Breast epithelium (tissue), 4 donors: ENCODE data around the gene MAPRE3. TPM values are rescaled to one million over a fixed set of nuclear protein-coding genes. Genes with fewer than 3 reads are reported as not detected.

Experiments
- DNase-seq, 2 donors: peaks; one replicate each; pipeline ENCODE4 v3.0.0-alpha.2; 2019; ENCODE audit warnings: low spot score in 2 of 2
- H3K27ac ChIP-seq, 2 donors: fragments of 200-600 bp; sonication (generic) in 1 of 2; one replicate each; pipeline ENCODE4 v1.5.1; 2016 to 2019; ENCODE audit warnings: mild to moderate bottlenecking in 1 of 2
- H3K27me3 ChIP-seq, 2 donors: fragments of 200-600 bp; sonication (generic) in 1 of 2; one replicate each; pipeline versions ENCODE4 v1.5.1 to v1.6.0; 2017 to 2019; ENCODE audit warnings: control low read depth in 1 of 2, mild to moderate bottlenecking in 1 of 2
- H3K36me3 ChIP-seq: fragments of 200-600 bp; one replicate; pipeline ENCODE4 v1.5.1; 2019
- H3K4me1 ChIP-seq, 2 donors: fragments of 200-600 bp; sonication (generic); one replicate each; pipeline ENCODE4 v1.5.1; 2016 to 2019; ENCODE audit warnings: control low read depth in 1 of 2
- H3K4me3 ChIP-seq, 3 donors: fragments of 200-600 bp; sonication (generic); 1 replicate in 2 of 3; 2 replicates in 1 of 3; pipeline ENCODE4 v1.5.1; 2016 to 2019; ENCODE audit warnings: mild to moderate bottlenecking in 3 of 3, moderate library complexity in 2 of 3
- H3K9me3 ChIP-seq, 2 donors: fragments of 200-600 bp; sonication (generic) in 1 of 2; one replicate each; pipeline ENCODE4 v1.5.1; 2016 to 2019; ENCODE audit warnings: control low read depth in 1 of 2
- POLR2A ChIP-seq: fragments of 450-650 bp; IDR thresholded peaks from one replicate; pipeline ENCODE4 v1.6.1; 2016; ENCODE audit warnings: antibody characterized with exemption, mild to moderate bottlenecking, moderate library complexity
- POLR2AphosphoS5 ChIP-seq, 3 donors: sonication (generic); formaldehyde crosslinking; IDR thresholded peaks; one replicate each; pipeline ENCODE4 v1.6.1; 2017; ENCODE audit warnings: antibody characterized with exemption in 3 of 3
- intact Hi-C: fragments of 100-400 bp; cut with DNase I; formaldehyde crosslinking; loops from one replicate; pipeline ENCODE4 v1.15.1; 2023; ENCODE audit warnings: low total_unique reads
- total RNA-seq, 3 donors: library from RNA; depleted of rRNA; stranded (reverse); fragments of >200 nt; gene quantifications; one replicate each; pipeline ENCODE4 v1.1.0, GENCODE V29; 2016
- TF ChIP-seq, protein P1 (sequence below), 3 donors: fragments of 450-650 bp; IDR thresholded peaks; one replicate each; pipeline ENCODE4 v1.5.1; 2016 to 2017; ENCODE audit warnings: antibody characterized with exemption in 3 of 3, mild to moderate bottlenecking in 3 of 3, moderate library complexity in 3 of 3

The MAPRE3 gene
- total RNA-seq, 3 donors from 2014 or later = 10.6 to 21.3 (median 19.9) TPM

DNA sequence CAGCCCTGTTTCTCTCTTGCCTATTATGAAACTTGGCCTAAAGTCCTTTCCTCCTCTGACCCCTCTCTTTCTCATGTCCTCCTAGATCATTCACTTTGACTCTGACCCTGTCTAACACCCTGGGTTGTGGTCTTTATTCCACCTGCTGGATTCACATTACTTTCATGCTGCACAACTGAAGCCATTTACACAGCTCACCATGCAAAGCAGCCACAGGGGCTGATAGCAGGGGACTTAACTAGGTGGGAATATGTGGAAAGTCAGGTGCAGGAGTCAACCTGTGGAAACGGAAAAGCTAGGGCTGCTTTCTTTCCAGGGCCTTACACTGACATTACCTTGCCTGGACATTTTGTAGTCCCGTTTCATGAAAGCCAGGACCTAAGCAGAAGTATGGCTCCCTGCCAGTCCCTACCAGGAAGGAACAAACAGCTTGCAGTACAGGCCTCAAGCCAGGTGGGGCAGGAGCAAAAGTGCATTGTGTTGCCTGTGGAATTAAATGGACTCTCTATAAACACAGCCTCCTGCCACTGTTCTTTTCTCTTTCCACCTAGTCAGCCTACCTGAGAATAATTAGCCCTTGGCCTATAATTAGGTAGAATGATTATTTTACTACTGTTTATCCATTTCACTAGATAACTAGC is 11.8 kb downstream of the MAPRE3 start:
- Histone ChIP-seq H3K4me3 (no peak overlapping the region), H3K9me3 (no peaks in the 10 kb centered on the region), H3K36me3 (no peaks in the 10 kb centered on the region), H3K27ac (peak overlapping the region; percentile 68 to 79), H3K27me3 (no peaks in the 10 kb centered on the region), H3K4me1 (peaks cover 0 to 21% of the 10 kb centered on the region in 2 donors)
- TF ChIP-seq POLR2AphosphoS5 (IDR thresholded peaks at IDR 0.05) (no peak), POLR2A (no peak)
- TF ChIP-seq, protein P1, sequence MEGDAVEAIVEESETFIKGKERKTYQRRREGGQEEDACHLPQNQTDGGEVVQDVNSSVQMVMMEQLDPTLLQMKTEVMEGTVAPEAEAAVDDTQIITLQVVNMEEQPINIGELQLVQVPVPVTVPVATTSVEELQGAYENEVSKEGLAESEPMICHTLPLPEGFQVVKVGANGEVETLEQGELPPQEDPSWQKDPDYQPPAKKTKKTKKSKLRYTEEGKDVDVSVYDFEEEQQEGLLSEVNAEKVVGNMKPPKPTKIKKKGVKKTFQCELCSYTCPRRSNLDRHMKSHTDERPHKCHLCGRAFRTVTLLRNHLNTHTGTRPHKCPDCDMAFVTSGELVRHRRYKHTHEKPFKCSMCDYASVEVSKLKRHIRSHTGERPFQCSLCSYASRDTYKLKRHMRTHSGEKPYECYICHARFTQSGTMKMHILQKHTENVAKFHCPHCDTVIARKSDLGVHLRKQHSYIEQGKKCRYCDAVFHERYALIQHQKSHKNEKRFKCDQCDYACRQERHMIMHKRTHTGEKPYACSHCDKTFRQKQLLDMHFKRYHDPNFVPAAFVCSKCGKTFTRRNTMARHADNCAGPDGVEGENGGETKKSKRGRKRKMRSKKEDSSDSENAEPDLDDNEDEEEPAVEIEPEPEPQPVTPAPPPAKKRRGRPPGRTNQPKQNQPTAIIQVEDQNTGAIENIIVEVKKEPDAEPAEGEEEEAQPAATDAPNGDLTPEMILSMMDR (IDR thresholded peaks at IDR 0.05) = peak; percentile 34 to 70 (median 62)
- intact Hi-C loops = no loop called here
- peak; percentile 83 to 86 for DNase-seq

DNA sequence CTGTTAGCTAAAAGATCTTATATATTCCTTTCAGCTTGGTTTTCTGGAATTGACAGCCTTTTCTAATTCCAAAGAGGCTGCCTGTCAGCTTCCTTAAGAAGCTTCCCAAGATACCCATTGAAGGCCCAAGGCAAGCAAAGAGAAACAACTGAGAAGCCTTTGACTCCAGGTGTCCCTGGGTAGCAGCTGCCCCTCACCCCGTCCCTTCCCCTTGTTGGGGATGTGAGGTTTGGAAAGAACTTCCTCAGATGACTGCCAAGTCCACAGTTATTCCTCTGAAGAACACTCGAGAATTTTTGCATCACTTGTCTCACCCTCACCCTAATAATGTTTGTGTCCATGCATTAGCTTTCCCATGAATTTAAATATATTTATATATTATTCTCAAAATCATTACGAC is 13.3 kb downstream of the MAPRE3 start:
- Histone ChIP-seq H3K4me3 (no peak overlapping the region), H3K9me3 (no peaks in the 10 kb centered on the region), H3K27me3 (no peaks in the 10 kb centered on the region), H3K4me1 (peaks cover 0 to 17% of the 10 kb centered on the region in 2 donors), H3K36me3 (no peaks in the 10 kb centered on the region), H3K27ac (peak overlapping the region in 1 of 2 donors; percentile 68)
- no peak for DNase-seq
- TF ChIP-seq POLR2AphosphoS5 (IDR thresholded peaks at IDR 0.05) = no peak
- no peak for TF ChIP-seq POLR2A
- TF ChIP-seq, protein P1 (IDR thresholded peaks at IDR 0.05) = no peak
- intact Hi-C loops = no loop called here

DNA sequence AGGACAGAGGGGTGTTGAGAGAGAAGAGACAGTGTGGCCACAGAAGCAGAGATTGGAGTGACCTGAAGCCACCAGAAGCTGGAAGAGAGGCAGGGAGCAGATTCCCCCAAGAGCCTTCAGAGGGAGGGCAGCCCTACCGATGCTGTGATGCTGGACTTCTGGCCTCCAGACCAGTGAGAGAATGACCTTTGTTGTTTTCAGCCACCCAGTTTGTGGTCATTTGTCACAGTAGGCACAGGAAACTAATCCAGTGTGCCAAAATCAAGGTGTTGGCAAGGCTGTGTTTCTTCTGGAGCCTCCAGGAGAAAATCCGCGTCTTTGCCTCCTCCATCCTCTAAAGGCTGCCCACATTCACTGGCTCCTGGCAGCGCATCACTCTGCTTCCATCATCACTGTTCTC is 15.4 kb downstream of the MAPRE3 start:
- no peak for TF ChIP-seq POLR2A
- TF ChIP-seq POLR2AphosphoS5 (IDR thresholded peaks at IDR 0.05) = no peak
- TF ChIP-seq, protein P1 (IDR thresholded peaks at IDR 0.05) = no peak
- intact Hi-C loops = no loop called here
- DNase-seq = no peak
- Histone ChIP-seq H3K27me3 (no peaks in the 10 kb centered on the region), H3K27ac (no peak overlapping the region), H3K9me3 (no peaks in the 10 kb centered on the region), H3K4me3 (no peak overlapping the region), H3K4me1 (peaks cover 0 to 15% of the 10 kb centered on the region in 2 donors), H3K36me3 (no peaks in the 10 kb centered on the region)

DNA sequence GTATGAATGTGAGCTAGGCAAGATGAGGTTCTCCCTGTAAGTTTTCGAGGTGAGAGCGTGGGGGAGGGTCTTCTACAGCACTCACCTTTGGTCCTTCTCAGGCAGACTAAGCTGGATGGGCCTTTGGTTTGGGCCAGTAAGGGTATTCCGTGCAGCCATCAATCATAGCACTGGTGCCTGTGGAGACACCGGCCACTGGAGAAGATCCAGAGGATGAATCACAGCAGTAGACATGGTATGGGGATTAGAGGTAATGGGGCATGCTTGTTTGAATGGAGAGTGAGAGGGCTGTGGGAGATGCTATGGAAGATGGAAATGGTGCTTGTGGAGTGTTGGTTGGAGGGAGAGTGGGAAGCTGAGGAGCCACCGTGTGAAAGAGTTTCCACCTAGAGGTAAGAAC is 16.1 kb downstream of the MAPRE3 start:
- intact Hi-C loops = no loop called here
- H3K36me3 ChIP-seq = no peaks in the 10 kb centered on the region
- no peaks in the 10 kb centered on the region for H3K27me3 ChIP-seq
- no peak overlapping the region for H3K27ac ChIP-seq
- TF ChIP-seq POLR2AphosphoS5 (IDR thresholded peaks at IDR 0.05) (no peak), POLR2A (no peak)
- TF ChIP-seq, protein P1 (IDR thresholded peaks at IDR 0.05) = no peak
- no peak for DNase-seq
- no peaks in the 10 kb centered on the region for H3K9me3 ChIP-seq
- peaks cover 0 to 11% of the 10 kb centered on the region in 2 donors for H3K4me1 ChIP-seq
- no peak overlapping the region for H3K4me3 ChIP-seq

DNA sequence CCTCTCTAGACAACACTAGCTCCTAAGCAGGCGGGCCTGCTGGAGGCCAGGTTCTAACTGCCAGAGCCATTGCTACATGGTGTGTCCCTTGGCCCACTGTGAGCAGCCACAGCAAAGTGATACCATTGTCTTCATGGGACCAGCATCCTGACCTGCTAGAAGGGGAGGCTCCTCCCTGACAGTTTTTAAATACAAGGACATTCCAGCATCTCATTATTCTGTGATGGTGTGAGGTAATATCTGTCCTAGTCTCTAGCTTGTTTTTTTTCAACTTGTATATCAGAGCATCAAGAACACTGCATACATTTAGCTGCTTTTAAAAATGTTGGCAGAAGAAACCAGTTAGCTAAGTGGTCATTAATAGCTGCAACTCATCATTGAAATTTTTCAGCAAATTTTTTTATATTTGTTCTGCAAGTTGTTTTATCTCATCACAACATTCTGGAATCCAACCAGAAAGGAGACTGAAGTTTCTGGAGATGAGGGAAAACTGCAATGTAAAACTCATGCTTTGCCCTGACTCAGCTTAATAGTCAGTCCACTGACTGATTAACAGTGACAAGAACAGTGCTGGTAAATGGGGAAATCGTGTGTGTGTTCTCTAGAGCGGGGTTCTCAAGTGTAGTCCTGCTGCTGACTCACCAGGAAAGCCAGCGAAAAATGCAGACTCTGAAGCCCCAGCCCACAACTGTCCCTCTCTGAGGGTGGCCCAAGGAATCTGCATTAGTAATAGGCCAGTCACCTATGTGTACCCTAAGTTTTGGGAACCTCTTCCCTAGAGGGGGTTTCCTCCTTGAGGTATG is 17.8 kb downstream of the MAPRE3 start:
- TF ChIP-seq POLR2A = no peak
- no peaks in the 10 kb centered on the region for H3K9me3 ChIP-seq
- intact Hi-C loops = no loop called here
- no peaks in the 10 kb centered on the region for H3K27me3 ChIP-seq
- H3K27ac ChIP-seq = no peak overlapping the region
- no peaks in the 10 kb centered on the region for H3K4me1 ChIP-seq
- no peak for DNase-seq
- H3K4me3 ChIP-seq = no peak overlapping the region
- no peaks in the 10 kb centered on the region for H3K36me3 ChIP-seq
